C4-2B (cell line): ENCODE measurements around the gene AGAP1.

Experiments used
- ZFX ChIP-seq: fragments of 450-650 bp; IDR thresholded peaks from 2 replicates; pipeline ENCODE4 v1.6.1; 2017
- TF ChIP-seq, protein P1 (sequence below): fragments of 450-650 bp; conservative IDR thresholded peaks from 2 replicates; pipeline ENCODE4 v1.5.1; 2017; ENCODE audit warnings: mild to moderate bottlenecking

GRCh38 chr2:235449568-235449967, 44.3 kb upstream of the AGAP1 start:
- TF ChIP-seq, protein P1, sequence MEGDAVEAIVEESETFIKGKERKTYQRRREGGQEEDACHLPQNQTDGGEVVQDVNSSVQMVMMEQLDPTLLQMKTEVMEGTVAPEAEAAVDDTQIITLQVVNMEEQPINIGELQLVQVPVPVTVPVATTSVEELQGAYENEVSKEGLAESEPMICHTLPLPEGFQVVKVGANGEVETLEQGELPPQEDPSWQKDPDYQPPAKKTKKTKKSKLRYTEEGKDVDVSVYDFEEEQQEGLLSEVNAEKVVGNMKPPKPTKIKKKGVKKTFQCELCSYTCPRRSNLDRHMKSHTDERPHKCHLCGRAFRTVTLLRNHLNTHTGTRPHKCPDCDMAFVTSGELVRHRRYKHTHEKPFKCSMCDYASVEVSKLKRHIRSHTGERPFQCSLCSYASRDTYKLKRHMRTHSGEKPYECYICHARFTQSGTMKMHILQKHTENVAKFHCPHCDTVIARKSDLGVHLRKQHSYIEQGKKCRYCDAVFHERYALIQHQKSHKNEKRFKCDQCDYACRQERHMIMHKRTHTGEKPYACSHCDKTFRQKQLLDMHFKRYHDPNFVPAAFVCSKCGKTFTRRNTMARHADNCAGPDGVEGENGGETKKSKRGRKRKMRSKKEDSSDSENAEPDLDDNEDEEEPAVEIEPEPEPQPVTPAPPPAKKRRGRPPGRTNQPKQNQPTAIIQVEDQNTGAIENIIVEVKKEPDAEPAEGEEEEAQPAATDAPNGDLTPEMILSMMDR, result no peak
- no peak for TF ChIP-seq ZFX
